K562 (cell line): ENCODE data around the gene ID2. TPM values are rescaled to one million over a fixed set of nuclear protein-coding genes. Genes with fewer than 3 reads are reported as not detected.

ENCODE experiments used
- ARID2 ChIP-seq: fragments of 450-650 bp; IDR thresholded peaks from 2 replicates; pipeline ENCODE4 v1.6.1; 2017; ENCODE audit warnings: antibody characterized with exemption, mild to moderate bottlenecking
- BCLAF1 ChIP-seq, 2 experiments: fragments of 450-650 bp in 1 of 2; IDR thresholded peaks; 2 replicates each; pipeline ENCODE4 v1.6.1; 2011 to 2017; ENCODE audit warnings: low read depth in 2 of 2, antibody characterized with exemption in 1 of 2, borderline replicate concordance in 1 of 2, low read length in 1 of 2, mild to moderate bottlenecking in 1 of 2, mixed read lengths in 1 of 2; ENCODE audit not compliant: control insufficient read depth in 1 of 2
- DMBX1 ChIP-seq: fragments of 250-450 bp; sonication (Bioruptor Pico); IDR thresholded peaks from 2 replicates; pipeline ENCODE4 v1.8.0; 2022; ENCODE audit warnings: inconsistent platforms, mild to moderate bottlenecking, moderate library complexity, borderline replicate concordance
- ETS1 ChIP-seq: conservative IDR thresholded peaks from 2 replicates; pipeline ENCODE4 v1.6.1; 2011; ENCODE audit warnings: low read depth, mild to moderate bottlenecking, low read length; ENCODE audit not compliant: control insufficient read depth
- HNRNPL ChIP-seq: fragments of 200-400 bp; formaldehyde crosslinking; IDR thresholded peaks from 2 replicates; pipeline ENCODE4 v1.6.1; 2017; ENCODE audit warnings: low read depth, mild to moderate bottlenecking, low read length
- HNRNPLL ChIP-seq: fragments of 200-400 bp; formaldehyde crosslinking; IDR thresholded peaks from 2 replicates; pipeline ENCODE4 v1.6.1; 2017; ENCODE audit warnings: low read length, low read depth, mild to moderate bottlenecking; ENCODE audit not compliant: poor library complexity, severe bottlenecking
- JUN ChIP-seq, 2 experiments: sonication (generic) in 1 of 2; formaldehyde crosslinking in 1 of 2; IDR thresholded peaks; 2 replicates each; pipeline versions ENCODE4 v1.6.1 to v1.8.0; 2012 to 2022; ENCODE audit warnings: borderline replicate concordance in 2 of 2, mild to moderate bottlenecking in 2 of 2, improper control_type of control experiment in 1 of 2, low read depth in 1 of 2, low read length in 1 of 2, missing genetic modification reagents in 1 of 2
- REST ChIP-seq, 2 experiments: fragments of 450-650 bp; formaldehyde crosslinking in 1 of 2; IDR thresholded peaks; 2 replicates each; pipeline versions ENCODE4 v1.4.0 to v1.6.1; 2014 to 2020; ENCODE audit warnings: mild to moderate bottlenecking in 2 of 2, borderline replicate concordance in 1 of 2, low read depth in 1 of 2
- TEAD2 ChIP-seq: fragments of 450-650 bp; IDR thresholded peaks from 2 replicates; pipeline ENCODE4 v1.6.1; 2016; ENCODE audit warnings: missing genetic modification characterization, control low read depth, missing compliant biosample characterization
- polyA plus RNA-seq, 8 experiments: library from polyadenylated mRNA; depleted of rRNA in 4 of 8; stranded (reverse) in 5 of 8; unstranded in 3 of 8; fragments of >200 nt; fragmentation: Nextera tagmentation in 2 of 8; fragmentation: Illumina TruSeq in 1 of 8; extraction: Ambion mirVana in 2 of 8; extraction: Trizol in 1 of 8; gene quantifications; 2 replicates each; pipeline versions ENCODE4 v1.2.1 to v1.2.3, GENCODE V29; 2011 to 2014; ENCODE audit warnings: inconsistent platforms in 1 of 8, missing spikeins in 1 of 8
- total RNA-seq, 7 experiments: library from RNA; depleted of rRNA in 6 of 7; stranded (reverse); fragments of >200 nt in 6 of 7; fragmentation: Illumina TruSeq in 2 of 7; extraction: Trizol in 2 of 7; gene quantifications; 2 replicates each; pipeline versions ENCODE4 v1.2.1 to v1.2.3, GENCODE V29; 2011 to 2021; ENCODE audit warnings: low replicate concordance in 1 of 7

The ID2 gene
- total and polyA plus RNA-seq, 9 of the 15 experiments (the other 6 are each of a cell fraction or from before 2014, with no cell fraction given): 8.0 to 35.7 (median 16.6) TPM

- TF ChIP-seq BCLAF1 (IDR thresholded peaks at IDR 0.05; ENCODE audit: borderline replicate concordance in 1 of 2, control insufficient read depth in 1 of 2, low read depth in 2 of 2, low read length in 1 of 2): no peak
- no peak for TF ChIP-seq JUN (IDR thresholded peaks at IDR 0.05; ENCODE audit: borderline replicate concordance, low read depth, low read length)
- TF ChIP-seq JUN (CRISPR knock-in tag; IDR thresholded peaks at IDR 0.05; ENCODE audit: borderline replicate concordance): peak; percentile 31; the same call in 1 of the 2 replicates
- 0 out of 2 replicates have a peak, but pooled peaks have one; percentile 27 for TF ChIP-seq ETS1
- TF ChIP-seq ARID2: 0 out of 2 replicates have a peak, but pooled peaks have one; percentile 16
- TF ChIP-seq DMBX1: 0 out of 2 replicates have a peak, but pooled peaks have one; percentile 11
- TF ChIP-seq REST (IDR thresholded peaks at IDR 0.05; ENCODE audit: borderline replicate concordance): peak; percentile 92
- no peak for TF ChIP-seq REST (CRISPR knock-in tag; IDR thresholded peaks at IDR 0.05; ENCODE audit: low read depth)
- TF ChIP-seq HNRNPLL: no peak
- TF ChIP-seq HNRNPL: peak; percentile 53; the same call in 1 of the 2 replicates
- no peak for TF ChIP-seq TEAD2 (tag)
These were observed 4.0 kb downstream of the ID2 start (continued) for GRCh38 chr2:8685697-8686358.
